G401 (cell line): ENCODE data around the gene PRKCE. TPM values are rescaled to one million over a fixed set of nuclear protein-coding genes. Genes with fewer than 3 reads are reported as not detected.
"Not testable (repeated sequence)": the region's sequence is repeated elsewhere in the genome, so short reads cannot be mapped to it uniquely, and the experiment has no call there.

ENCODE experiments used
- DNase-seq: peaks from one replicate; pipeline ENCODE4 v3.0.0-alpha.2; 2015; ENCODE audit warnings: low spot score
- in situ Hi-C: cut with HindIII; loops from 2 replicates; pipeline ENCODE4 v1.10.0; 2016; ENCODE audit warnings: low sequenced_read_pairs, mixed read lengths
- total RNA-seq: library from RNA; depleted of rRNA; stranded (reverse); fragments of >200 nt; shearing (Covaris generic); gene quantifications from 2 replicates; pipeline ENCODE4 v1.2.3, GENCODE V29; 2014

PRKCE gene
- total RNA-seq, 1 experiment from 2014 or later = 3.9 TPM

DNA sequence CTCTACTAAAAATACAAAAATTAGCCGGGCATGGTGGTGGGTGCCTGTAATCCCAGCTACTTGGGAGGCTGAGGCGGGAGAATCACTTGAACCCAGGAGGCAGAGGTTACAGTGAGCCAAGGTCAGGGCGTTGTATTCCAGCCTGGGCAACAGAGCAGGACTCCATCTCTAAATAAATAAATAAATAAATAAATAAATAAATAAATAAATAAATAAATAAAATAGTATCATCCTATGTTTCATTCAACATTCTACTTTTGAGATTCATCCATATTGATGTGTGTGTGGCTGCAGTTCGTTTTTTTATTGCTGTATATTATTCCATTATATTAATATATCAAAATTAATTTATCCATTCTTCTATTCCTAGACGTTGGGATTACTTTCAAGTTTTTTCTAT is 207.4 kb downstream of the PRKCE start:
- DNase-seq, in situ Hi-C loops: not testable (repeated sequence)

DNA sequence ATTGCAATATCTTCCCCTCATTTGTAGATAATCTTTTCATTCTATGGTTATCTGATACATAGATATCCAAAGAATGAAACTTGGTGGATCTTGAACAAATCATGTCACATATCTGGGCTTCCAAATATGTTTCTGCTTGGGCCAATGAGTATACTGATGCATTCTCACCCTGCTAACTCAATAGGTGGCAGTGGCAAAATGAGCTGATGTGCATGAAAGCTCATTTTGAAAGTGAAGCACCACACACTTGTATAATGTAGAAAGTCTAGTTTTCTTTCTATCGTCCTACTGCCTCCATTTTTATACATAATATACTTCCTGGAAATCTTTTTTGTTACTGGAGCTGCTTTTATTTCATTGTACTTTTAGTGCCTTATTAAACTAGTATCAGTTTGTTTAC is 208.2 kb downstream of the PRKCE start:
- in situ Hi-C loops = no loop called here
- DNase-seq = no peak

DNA sequence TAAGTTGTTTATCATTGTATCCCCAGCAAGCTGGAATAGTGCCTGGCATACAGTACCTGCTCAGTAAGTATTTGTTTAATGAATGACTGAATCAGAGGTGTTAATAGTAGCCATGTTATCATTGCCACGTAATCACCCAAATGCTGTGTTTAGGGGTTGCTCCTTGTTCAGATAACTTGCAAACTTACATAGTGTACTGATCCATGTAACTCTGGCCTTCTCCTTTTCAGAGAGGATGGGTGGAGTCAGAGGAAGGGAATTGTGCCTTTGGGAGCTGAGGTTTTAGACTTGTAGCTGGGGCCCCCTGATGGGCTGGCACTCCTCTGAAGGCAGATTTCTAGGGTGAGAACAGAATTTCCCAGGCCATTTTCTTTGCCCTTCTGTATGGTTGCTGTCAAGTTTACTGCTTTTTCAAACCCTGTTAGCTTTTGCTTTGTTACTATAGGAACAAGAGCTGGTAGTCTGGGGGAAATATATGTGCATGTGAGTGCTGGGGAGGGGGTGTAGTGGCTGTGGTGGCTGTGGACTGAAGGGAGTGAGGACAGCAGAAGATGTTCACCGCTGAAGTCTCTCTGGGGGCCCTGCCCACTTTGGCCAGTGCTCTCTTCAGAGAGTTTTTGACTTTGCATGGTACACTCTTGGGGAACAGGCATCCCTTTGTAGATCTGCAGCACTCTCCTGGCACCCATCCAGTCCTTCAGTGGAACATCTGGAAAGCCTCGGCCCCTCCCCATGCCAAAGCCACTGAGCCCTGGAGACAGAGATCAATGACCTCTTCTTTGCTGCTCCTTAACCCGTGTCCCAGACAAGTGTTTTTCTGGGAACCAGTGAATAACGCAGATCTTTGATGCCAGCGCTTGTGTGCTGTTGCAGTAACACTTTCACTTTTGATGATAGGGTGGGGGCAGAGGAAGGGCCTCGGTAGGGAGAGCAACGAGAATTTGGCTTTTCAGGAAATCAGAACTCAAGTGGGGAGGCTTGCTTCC is 209.0 kb downstream of the PRKCE start:
- DNase-seq = no peak
- in situ Hi-C loops = no loop called here

DNA sequence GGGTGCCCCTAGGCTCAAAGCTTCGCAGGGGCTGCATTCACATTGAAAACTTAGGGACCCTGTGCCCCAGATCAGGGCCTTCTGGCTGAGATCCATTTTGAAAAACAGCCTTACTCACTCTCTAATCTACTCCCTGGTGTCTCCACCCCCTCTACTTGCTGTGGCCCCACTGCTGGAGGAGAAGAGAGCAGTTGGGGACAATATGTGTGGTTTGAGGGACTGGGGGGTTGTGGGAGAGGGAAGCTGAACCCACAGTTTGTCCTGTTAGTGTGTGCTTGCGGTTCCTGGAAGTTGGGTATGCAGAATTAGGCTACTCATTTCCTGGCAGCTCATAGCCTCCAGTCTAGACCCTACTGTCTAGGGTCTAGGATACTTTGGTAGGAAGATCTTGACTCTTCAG is 211.4 kb downstream of the PRKCE start:
- in situ Hi-C loops = no loop called here
- DNase-seq = no peak

DNA sequence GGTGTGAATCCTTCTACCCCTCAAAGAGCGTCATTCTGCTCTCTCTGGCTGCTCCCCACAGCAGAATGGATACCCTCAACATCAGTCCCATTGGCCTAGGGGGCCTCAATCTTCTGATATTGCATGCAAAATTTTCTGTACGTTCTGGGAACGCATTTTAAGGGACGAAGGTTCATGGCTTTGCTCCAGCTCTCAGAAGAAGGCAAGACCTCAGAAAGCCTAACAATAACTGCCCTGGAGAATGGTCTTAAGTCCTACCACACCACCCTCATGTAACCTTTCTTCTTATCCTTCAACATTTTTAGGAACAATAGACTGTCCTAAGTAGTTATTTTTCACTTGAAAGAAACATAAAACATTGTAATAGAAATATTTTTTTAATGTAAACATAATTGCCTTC is 212.6 kb downstream of the PRKCE start:
- in situ Hi-C loops = no loop called here
- DNase-seq = no peak

DNA sequence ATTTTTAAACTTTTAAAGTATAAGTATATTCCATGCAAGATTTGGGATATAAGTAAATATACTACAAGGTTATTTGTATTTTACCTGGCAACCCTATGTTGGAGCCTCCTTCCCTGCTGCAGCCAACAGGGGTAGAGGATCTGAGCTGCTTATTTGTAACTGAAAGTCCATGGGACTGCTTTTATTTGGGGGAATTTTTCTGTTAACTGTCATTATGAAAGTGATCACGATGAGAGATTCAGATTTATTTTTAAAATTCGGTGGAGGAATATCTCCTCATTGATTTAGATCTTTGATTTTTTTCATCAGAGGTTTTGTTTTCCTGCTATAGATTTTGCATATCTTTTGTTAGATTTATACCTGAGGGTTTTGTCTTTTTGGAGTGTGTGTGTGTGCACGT is 215.9 kb downstream of the PRKCE start:
- in situ Hi-C loops = no loop called here
- DNase-seq = no peak

DNA sequence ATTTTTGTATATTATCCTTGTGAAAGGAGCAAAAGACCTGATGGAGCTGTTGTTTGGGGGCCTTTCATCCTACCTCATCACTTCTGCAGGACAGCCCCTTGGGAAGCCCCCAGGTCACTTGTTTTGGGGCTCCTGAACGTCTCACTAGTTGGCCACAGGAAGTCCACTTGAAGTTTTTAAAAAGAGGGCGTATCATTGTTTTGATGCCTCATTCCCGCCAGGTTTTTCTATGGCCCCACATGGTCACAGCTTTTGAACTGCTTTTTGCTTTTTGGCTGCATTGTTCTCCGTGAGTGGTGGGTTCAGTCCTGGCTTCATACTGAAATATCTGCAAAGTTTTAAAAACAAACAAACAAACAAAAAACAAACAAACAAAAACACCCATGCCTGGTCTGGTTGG is 216.3 kb downstream of the PRKCE start:
- in situ Hi-C loops = no loop called here

DNA sequence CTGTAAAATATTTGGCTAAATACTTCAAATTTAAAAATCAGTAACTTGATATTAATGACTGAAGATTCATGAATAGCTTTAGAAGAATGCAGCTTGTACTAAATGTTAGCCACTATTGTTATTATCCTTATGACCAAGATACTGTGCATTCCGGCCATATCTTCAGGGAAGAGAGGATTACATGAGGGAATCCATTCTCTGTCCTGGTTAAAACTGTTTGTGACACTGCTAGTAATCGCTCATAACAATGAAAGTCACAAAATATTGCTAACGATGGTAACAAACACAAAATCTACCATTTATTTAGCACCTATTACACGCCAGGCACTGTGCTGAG is 217.7 kb downstream of the PRKCE start:
- in situ Hi-C loops = no loop called here
- DNase-seq = no peak

More for the DNA sequence above, 216.3 kb downstream of the PRKCE start:
- DNase-seq = no peak

DNA sequence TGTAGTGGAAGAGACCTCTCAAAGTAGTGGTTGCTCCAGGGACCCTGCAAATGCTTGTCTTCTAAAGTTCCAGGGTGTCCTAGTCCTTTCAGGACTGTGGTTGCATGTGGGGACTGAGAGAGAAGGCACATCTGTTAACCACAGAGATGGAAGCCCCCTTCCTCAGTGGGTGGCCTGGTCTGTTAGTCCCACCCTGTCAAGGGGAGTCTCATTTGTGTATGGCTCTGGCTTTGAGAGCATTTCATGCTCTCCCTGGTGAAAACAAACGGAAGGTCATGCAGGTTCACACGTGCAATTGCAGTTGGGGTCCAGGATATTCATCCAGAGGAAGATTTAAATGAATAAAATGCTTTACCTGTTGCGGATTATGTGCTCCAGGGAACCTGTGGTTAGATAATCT is 219.6 kb downstream of the PRKCE start:
- no peak for DNase-seq
- in situ Hi-C loops = no loop called here

DNA sequence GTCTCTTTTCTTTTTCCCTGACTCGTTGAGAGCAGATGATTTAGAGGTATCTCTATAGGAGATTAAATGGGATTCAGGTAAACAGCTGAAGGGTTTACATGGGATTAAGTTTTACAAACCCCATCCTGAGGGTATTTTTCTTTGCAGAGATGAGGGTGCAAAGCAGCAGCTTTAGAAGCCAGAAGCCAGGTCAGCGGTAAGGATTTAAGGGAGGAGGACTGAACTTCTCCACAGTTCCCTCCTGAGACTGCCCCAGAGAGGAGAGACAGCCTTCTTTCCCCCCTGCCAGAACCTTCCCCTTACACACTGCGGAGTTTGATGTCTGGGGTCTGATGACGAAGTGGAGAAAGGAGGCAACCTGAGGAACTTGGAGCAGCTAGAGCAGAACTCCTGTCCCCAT is 220.1 kb downstream of the PRKCE start:
- in situ Hi-C loops = no loop called here
- no peak for DNase-seq

DNA sequence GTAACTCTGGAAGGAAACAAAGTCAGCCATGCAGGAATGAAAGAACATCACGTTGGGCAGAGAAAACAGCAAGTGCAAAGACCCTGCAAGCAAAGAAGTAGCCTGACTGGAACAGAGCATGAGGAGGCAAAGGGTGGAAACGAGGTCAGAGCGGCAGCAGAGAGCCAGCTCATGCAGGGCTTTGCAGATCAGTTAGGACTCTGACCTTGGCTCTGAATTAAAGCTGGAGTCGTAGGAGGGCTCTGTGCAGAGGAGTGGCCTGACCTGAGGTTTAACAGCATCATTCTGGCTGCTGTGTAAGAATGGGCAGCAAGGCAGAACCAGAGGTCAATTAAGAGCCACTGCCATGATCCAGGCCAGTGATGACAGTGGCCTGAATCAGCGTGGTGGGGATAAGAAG is 220.7 kb downstream of the PRKCE start:
- in situ Hi-C loops = no loop called here
- no peak for DNase-seq

DNA sequence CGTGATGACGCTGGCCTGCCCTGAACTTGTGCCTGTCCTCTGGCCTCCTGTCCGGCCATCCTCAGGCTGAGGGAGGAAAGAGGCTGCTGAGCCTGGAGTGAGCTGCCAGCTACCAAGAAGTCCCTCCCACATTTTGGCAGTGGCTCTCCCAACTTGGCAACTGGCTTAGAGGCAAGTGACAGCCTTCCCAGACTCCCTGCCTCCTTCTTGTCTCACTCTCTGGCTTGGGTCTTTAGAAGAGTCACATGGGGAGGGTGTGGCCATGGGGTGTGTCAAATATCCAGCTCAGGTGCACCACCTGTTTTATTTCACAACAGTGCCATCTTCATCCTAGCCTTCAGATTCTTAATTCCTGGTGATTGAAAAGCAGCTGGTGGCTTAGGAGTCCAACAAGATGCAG is 222.9 kb downstream of the PRKCE start:
- peak; percentile 91 for DNase-seq
- in situ Hi-C loops = no loop called here

DNA sequence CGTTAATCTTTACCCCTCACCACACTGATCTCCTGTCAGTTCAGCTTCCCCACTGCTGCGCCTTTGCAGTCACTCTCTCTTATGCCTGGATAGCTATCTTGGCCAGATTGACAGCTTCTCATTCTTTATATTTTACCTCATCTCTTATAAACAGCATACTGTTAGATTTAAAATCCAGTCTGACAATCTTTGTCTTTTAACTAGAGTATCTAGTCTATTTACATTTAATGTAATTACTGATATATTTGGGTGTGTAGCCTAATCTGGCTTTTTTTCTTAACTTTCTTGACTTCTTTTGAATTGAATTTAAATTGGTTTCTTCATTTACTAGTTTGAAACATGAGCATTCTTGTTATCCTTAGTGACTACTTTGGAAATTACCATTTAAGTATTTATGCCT is 225.1 kb downstream of the PRKCE start:
- in situ Hi-C loops = no loop called here

DNA sequence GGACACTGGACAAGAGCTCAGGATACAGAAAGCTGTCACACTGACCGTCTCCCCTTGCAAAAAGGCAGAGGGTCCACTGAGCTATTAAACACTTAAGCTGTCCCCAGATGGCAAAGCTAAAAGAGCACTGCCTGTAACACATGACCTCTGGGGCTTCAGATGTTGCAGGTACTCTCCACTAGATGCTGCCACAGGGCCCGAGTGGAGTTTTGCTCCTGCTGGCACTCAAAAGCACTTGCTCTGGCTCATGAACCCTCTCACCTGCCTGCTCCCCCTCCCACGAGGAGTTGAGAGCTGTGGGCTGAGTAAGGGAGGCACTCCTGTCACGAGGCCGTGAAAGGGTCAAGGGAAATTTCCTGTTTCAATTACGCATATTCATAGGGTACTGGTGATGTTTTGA is 227.9 kb downstream of the PRKCE start:
- peak; percentile 35 for DNase-seq
- in situ Hi-C loops = no loop called here

More for the DNA sequence above, 225.1 kb downstream of the PRKCE start:
- DNase-seq = no peak

DNA sequence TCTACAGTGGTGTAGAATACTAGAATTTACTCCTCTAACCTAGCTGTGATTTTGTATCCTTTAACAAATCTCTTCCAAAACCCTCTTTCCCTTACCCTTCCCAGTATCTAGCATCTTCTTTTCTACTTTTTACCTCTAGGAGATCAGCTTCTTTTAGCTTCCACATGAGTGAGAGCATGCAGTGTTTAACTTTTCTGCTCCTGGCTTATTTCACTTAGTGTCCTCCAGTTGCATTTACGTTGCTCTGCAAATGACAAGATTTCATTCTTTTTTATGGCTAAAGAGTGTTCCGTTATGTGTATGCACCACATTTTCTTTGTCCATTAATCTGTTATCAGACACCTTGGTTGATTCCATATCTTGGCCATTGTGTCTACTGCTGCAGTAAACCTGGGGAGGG is 228.5 kb downstream of the PRKCE start:
- no peak for DNase-seq
- in situ Hi-C loops = no loop called here

DNA sequence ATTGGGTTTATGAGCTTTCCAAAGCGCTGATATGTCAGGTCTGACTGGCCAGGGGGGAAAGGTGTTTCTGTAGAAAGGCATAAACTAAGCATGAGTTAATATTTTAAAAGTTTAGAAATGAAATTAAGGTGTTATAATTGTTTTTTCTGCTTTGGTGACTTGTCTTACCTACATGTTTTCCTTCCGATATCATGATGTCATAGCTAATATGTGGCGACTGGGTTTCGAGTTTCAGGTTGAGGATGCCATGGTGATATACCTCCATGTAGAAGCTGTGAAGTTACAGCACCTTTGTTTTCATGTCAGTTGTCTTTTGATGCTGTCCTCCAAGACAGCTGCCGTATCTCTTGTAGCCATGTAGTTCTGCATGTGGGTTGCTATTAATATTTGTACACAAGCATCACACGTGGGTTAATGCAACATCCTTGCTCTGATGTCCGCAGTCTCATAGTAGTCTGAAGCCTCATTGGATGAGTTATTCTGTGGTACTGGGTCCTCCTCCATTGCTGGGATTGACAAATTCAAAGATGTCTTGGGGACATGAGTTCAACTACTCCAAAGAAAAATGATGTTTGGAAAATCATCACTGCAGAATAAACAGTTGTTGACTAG is 230.6 kb downstream of the PRKCE start:
- in situ Hi-C loops = no loop called here

DNA sequence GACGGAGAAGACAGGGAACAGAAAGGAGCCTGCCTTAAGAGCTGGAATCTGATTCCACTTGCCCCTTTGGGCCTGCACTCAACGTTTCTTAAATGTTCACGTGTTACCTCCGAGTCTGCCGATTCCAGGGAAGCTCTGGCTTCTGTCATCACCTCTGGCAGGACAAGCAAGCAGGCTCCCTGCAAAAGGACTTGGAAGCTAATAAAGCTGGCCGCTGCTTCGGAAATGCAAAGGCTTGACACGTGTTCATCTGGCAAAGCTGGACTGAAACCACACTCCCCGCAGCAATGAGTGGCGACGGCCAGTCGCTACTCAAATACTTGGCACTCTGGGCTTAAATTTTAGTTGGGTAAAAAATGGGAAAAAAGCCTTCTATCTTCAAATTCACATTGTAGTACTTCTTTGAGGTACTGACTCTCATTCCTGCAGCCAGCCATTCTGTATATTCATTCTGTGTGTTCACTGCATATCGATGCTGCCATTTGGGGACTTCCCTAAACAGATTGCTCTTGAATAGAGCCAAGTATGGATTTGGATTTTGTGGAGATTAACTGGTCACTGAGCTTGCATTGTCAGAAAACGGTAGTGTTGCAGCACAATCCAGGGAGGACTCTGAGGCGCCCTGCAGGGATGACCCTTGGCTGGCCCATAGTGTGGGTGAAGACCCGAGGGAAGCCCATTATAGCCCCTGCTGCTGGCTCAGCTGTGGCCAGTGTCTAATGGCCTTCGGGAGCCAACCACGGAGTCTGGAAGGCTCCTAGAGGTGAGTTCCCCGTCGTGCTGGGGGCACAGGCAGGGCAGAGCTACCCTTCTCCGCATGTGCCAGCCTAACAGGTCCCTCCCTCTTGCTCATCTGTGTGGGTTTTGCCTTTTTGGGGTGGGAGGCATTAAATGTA is 231.5 kb downstream of the PRKCE start:
- in situ Hi-C loops = no loop called here
- peak; percentile 78 for DNase-seq

More for the DNA sequence above, 230.6 kb downstream of the PRKCE start:
- DNase-seq = no peak

DNA sequence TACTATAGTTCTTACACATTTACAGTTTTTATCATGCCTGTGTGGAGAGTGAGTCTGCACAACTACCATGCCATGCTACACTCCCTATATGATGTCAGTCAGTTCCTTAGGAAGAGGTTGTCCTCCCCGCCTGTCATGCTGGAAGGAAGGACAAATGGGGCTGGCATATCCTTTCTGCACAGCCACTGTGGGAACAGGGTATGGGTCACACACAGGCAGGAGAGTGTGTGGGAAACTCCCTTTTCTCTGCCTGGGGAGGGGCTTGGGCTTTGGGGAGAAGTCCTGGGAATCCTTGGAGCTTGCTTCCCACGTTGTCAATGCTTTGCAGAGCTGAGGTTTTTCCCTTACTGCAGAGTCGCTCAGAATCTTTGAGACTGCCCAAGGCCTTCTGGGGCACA is 232.1 kb downstream of the PRKCE start:
- in situ Hi-C loops = no loop called here

DNA sequence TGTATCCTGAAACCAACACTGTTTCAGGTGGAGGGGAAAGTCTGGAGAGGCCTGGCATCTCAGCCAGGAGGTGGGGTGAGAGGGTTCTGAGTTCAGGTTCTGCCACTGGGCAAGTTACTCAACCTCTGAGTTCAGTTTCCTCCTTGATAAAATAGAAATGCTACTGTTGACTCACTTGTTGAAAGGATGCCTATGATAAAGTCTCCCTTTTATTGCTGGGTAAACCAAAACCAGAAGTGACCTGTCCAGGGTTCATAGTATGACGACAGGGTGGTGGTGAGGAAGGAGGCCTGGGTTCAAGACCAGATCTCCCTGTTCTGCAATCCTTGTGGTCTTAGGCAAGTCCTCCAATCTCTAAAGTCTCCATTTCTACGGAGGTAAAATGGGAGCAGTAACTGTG is 232.7 kb downstream of the PRKCE start:
- DNase-seq = no peak
- in situ Hi-C loops = no loop called here

More for the DNA sequence above, 232.1 kb downstream of the PRKCE start:
- DNase-seq = no peak

DNA sequence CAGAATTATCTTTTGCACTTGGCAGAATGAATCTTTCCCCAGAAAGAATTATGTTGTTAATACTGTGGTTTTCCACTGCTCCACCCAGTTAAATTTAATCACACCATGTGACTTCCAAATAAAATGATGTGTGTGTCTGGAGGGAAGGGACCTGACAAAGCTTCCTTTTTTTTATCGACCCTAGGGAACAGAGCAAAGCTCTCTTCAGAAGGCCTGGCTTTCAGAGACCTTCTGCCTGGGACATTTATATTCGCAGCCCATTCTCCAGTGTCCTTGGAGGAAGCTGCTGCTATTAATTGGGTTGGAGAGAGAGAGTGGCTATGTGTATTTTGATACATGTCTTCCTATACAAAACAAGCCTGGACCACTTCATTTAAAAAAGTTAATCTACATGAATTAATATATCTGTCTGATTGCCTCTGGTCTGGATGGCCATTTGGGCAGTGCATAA is 233.7 kb downstream of the PRKCE start:
- no peak for DNase-seq
- in situ Hi-C loops = no loop called here
